Keratinocyte (primary cell): Measurements from ENCODE around the gene ALG6. TPM values are rescaled to one million over a fixed set of nuclear protein-coding genes. Genes with fewer than 3 reads are reported as not detected.

Experiments used
- DNase-seq: peaks from one replicate; pipeline ENCODE4 v3.0.0-alpha.2; 2011; ENCODE audit warnings: low read depth, missing footprints, low spot score
- FAIRE-seq: peaks from 2 replicates; lab custom pipeline; 2011; peaks lifted over from hg19 to GRCh38; lab: Jason Lieb, UNC
- H2AFZ ChIP-seq: 2 replicates; pipeline ENCODE4 v1.6.0; 2012; ENCODE audit warnings: low read length, control low read depth, inconsistent platforms; ENCODE audit not compliant: control insufficient read depth
- H3K27ac ChIP-seq: 2 replicates; pipeline ENCODE4 v1.5.1; 2011; ENCODE audit warnings: low read length; ENCODE audit not compliant: control insufficient read depth, insufficient read depth
- H3K27me3 ChIP-seq: 3 replicates; pipeline ENCODE4 v1.6.0; 2011; ENCODE audit warnings: low read length; ENCODE audit not compliant: control insufficient read depth, insufficient read depth; ENCODE audit errors: extremely low read depth
- H3K36me3 ChIP-seq, 2 experiments: 2 replicates in 1 of 2; 3 replicates in 1 of 2; pipeline ENCODE4 v1.5.1; 2011; ENCODE audit warnings: low read length in 2 of 2, mild to moderate bottlenecking in 1 of 2; ENCODE audit not compliant: control insufficient read depth in 2 of 2, insufficient read depth in 2 of 2; ENCODE audit errors: extremely low read depth in 1 of 2
- H3K4me1 ChIP-seq: 3 replicates; pipeline ENCODE4 v1.5.1; 2011; ENCODE audit warnings: low read length; ENCODE audit not compliant: control insufficient read depth, insufficient read depth; ENCODE audit errors: extremely low read depth
- H3K4me2 ChIP-seq: 3 replicates; pipeline ENCODE4 v1.6.0; 2011; ENCODE audit warnings: low read depth, low read length; ENCODE audit not compliant: control insufficient read depth, insufficient read depth; ENCODE audit errors: extremely low read depth
- H3K4me3 ChIP-seq, 3 experiments: fragments of 200-600 bp in 1 of 3; sonication (generic) in 1 of 3; 2 replicates in 2 of 3; 3 replicates in 1 of 3; pipeline ENCODE4 v1.5.1; 2011 to 2016; ENCODE audit warnings: low read length in 3 of 3, mild to moderate bottlenecking in 3 of 3, control low read depth in 2 of 3, inconsistent platforms in 1 of 3, low read depth in 1 of 3, mixed read lengths in 1 of 3, mixed run types in 1 of 3, moderate library complexity in 1 of 3; ENCODE audit not compliant: control insufficient read depth in 2 of 3, insufficient read depth in 2 of 3; ENCODE audit errors: extremely low read depth in 1 of 3
- H3K79me2 ChIP-seq: 2 replicates; pipeline ENCODE4 v1.6.0; 2012; ENCODE audit warnings: low read length; ENCODE audit not compliant: control insufficient read depth, insufficient read depth
- H3K9ac ChIP-seq: 3 replicates; pipeline ENCODE4 v1.6.0; 2011; ENCODE audit warnings: low read length; ENCODE audit not compliant: control insufficient read depth, insufficient read depth; ENCODE audit errors: extremely low read depth
- H3K9me1 ChIP-seq: 3 replicates; pipeline ENCODE4 v1.6.0; 2011; ENCODE audit warnings: low read length; ENCODE audit not compliant: control insufficient read depth, insufficient read depth; ENCODE audit errors: extremely low read depth
- H3K9me3 ChIP-seq: 2 replicates; pipeline ENCODE4 v1.5.1; 2012; ENCODE audit warnings: low read depth, low read length; ENCODE audit not compliant: control insufficient read depth
- H4K20me1 ChIP-seq: 3 replicates; pipeline ENCODE4 v1.6.0; 2011; ENCODE audit warnings: low read length; ENCODE audit not compliant: control insufficient read depth, insufficient read depth; ENCODE audit errors: extremely low read depth
- EZH2 ChIP-seq: IDR thresholded peaks from one replicate; pipeline ENCODE4 v1.6.1; 2012; ENCODE audit warnings: inconsistent platforms, mild to moderate bottlenecking, low read length, moderate library complexity
- dilution Hi-C: fragments of 300-500 bp; cut with MboI; formaldehyde crosslinking; loops from one replicate; pipeline ENCODE4 v1.7.0; 2020; ENCODE audit warnings: low sequenced_read_pairs; ENCODE audit not compliant: extremely low pct_ligation_motif_present
- polyA plus RNA-seq, 5 experiments: library from polyadenylated mRNA; depleted of rRNA in 3 of 5; stranded (reverse) in 3 of 5; stranded (forward) in 1 of 5; unstranded in 1 of 5; fragments of >200 nt; gene quantifications; 1 replicate in 1 of 5; 2 replicates in 3 of 5; 3 replicates in 1 of 5; pipeline versions ENCODE4 v1.2.1 to v1.2.3, GENCODE V29; 2011 to 2012; ENCODE audit warnings: missing spikeins in 2 of 5, low read depth in 1 of 5, low replicate concordance in 1 of 5
- TF ChIP-seq, protein P1 (sequence below), 3 experiments: IDR thresholded peaks in 1 of 3; conservative IDR thresholded peaks in 1 of 3; optimal IDR thresholded peaks in 1 of 3; 2 replicates in 2 of 3; 3 replicates in 1 of 3; pipeline versions ENCODE3 to v1.5.1; 2011; ENCODE audit warnings: low read length in 3 of 3, mild to moderate bottlenecking in 3 of 3, moderate library complexity in 2 of 3, control low read depth in 1 of 3, inconsistent platforms in 1 of 3; ENCODE audit not compliant: insufficient read depth in 2 of 3; ENCODE audit errors: extremely low read depth in 1 of 3

ALG6 gene
- polyA plus RNA-seq, 1 donor (not counting 4 experiments of a cell fraction or from before 2014, with no cell fraction given), result 20.5 TPM

DNA sequence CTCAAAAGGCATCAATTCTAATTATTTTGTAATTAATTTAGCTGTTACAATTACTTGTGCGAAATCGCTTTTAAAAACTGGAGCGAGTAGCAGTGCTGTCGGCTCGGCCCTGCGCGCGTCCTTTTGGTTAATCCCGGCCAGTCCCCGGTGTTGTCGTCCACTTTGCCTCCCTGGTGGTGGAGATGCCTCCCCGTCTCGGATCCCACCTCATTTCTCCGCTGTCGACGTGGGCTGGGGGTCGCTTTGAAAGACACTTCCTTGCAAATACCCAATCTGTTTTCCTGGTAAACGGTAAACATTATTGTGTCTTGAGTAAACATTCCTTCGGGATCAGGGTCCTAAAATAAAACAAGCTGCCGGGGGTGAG lies 41.3 kb upstream of the ALG6 start:
- dilution Hi-C loops, result no loop called here
- H3K27me3 ChIP-seq, result peaks cover 94% of the 10 kb centered on the region
- no peaks in the 10 kb centered on the region for H3K9me3 ChIP-seq
- no peaks in the 10 kb centered on the region for H3K36me3 ChIP-seq
- TF ChIP-seq, protein P1, sequence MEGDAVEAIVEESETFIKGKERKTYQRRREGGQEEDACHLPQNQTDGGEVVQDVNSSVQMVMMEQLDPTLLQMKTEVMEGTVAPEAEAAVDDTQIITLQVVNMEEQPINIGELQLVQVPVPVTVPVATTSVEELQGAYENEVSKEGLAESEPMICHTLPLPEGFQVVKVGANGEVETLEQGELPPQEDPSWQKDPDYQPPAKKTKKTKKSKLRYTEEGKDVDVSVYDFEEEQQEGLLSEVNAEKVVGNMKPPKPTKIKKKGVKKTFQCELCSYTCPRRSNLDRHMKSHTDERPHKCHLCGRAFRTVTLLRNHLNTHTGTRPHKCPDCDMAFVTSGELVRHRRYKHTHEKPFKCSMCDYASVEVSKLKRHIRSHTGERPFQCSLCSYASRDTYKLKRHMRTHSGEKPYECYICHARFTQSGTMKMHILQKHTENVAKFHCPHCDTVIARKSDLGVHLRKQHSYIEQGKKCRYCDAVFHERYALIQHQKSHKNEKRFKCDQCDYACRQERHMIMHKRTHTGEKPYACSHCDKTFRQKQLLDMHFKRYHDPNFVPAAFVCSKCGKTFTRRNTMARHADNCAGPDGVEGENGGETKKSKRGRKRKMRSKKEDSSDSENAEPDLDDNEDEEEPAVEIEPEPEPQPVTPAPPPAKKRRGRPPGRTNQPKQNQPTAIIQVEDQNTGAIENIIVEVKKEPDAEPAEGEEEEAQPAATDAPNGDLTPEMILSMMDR (optimal IDR thresholded peaks at IDR 0.05 in 1 of 3, IDR thresholded peaks at IDR 0.05 in 1 of 3, conservative IDR thresholded peaks at IDR 0.05 in 1 of 3; ENCODE audit: extremely low read depth in 1 of 3, insufficient read depth in 2 of 3, low read length in 3 of 3), result no peak
- peak; percentile 78 for TF ChIP-seq EZH2
- H3K9me1 ChIP-seq, result no peaks in the 10 kb centered on the region
- no peak overlapping the region for H3K4me3 ChIP-seq
- peaks cover 3% of the 10 kb centered on the region for H4K20me1 ChIP-seq
- no peak overlapping the region for H3K4me2 ChIP-seq
- H3K27ac ChIP-seq, result no peak overlapping the region
- DNase-seq, result no peak
- no peak overlapping the region for H3K9ac ChIP-seq
- FAIRE-seq, result no peak
- H3K4me1 ChIP-seq, result no peaks in the 10 kb centered on the region
- no peak overlapping the region for H2AFZ ChIP-seq
- H3K79me2 ChIP-seq, result no peaks in the 10 kb centered on the region

DNA sequence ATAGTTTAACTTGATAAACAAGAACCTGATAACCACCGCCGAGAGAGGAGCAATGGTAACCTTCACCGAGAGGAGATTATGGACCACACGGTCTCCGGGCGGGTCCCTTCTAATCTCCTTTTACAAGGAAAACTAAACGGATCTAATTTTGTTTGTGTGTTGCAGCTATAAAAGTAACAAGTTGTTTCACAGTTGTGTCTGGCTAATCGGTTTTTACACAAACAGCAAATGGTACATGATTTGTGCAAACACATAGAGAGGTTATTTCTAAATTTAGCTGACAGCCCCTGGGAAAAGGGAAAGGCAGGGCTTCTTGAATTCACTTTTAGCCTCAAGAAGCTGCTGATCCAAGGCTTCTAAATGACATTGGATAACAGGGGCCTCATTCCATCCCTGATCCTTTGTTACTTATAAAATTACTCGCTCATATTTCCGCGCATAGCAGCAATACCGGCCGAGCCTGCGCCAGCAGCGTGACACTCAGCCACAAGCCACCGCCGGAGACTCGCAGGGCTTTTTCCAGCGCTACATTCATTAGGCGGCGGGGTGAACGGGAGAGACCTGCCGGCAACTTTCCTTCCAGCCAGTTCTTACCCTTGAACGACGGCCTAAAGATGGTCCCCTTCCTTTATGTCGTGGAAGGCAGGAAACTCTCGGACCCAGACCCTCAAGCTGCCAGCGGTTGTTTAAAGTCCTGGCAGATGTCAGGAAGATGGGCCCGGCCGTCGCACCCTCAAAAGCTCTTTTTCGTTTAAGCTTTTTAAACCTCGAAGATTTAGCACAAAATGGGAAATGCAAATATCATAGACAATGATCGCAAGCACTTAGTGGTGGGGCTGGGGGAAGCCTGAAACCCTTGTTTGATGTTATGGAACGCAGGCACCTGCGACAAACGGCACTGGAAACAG lies 40.7 kb upstream of the ALG6 start:
- no peak overlapping the region for H3K27ac ChIP-seq
- H3K4me3 ChIP-seq, result no peak overlapping the region
- no peak for DNase-seq
- TF ChIP-seq, protein P1 (optimal IDR thresholded peaks at IDR 0.05 in 1 of 3, IDR thresholded peaks at IDR 0.05 in 1 of 3, conservative IDR thresholded peaks at IDR 0.05 in 1 of 3; ENCODE audit: extremely low read depth in 1 of 3, insufficient read depth in 2 of 3, low read length in 3 of 3), result no peak
- TF ChIP-seq EZH2, result no peak
- peaks cover 3% of the 10 kb centered on the region for H4K20me1 ChIP-seq
- H3K9me1 ChIP-seq, result no peaks in the 10 kb centered on the region
- no peaks in the 10 kb centered on the region for H3K4me1 ChIP-seq
- H3K4me2 ChIP-seq, result no peak overlapping the region
- H3K9ac ChIP-seq, result no peak overlapping the region
- no peak overlapping the region for H2AFZ ChIP-seq
- no peaks in the 10 kb centered on the region for H3K79me2 ChIP-seq
- FAIRE-seq, result no peak
- peaks cover 92% of the 10 kb centered on the region for H3K27me3 ChIP-seq
- no peaks in the 10 kb centered on the region for H3K9me3 ChIP-seq
- dilution Hi-C loops, result no loop called here
- H3K36me3 ChIP-seq, result no peaks in the 10 kb centered on the region
